ENCODE data around the gene PHAF1.

PHAF1 gene

GRCh38 chr16:67157892-67158635 is 48.3 kb downstream of the PHAF1 start:
- Histone ChIP-seq H3K36me3 (ENCODE audit: control insufficient read depth in 1 of 2, insufficient read depth in 2 of 2, low read length in 2 of 2) (no peaks in the 10 kb centered on the region), H3K27ac (ENCODE audit: low read length) (peak overlapping the region; percentile 82), H3K9me3 (ENCODE audit: control insufficient read depth in 1 of 2, low read length in 2 of 2) (no peaks in the 10 kb centered on the region), H3K27me3 (ENCODE audit: low read depth, low read length) (no peaks in the 10 kb centered on the region), H3K4me3 (ENCODE audit: low read depth in 1 of 2, low read length in 2 of 2) (no peak overlapping the region), H3K4me1 (ENCODE audit: control insufficient read depth in 1 of 2, insufficient read depth in 2 of 2, low read length in 2 of 2) (peaks cover 14 to 41% of the 10 kb centered on the region in 2 donors)

GRCh38 chr16:67158637-67159600 is 49.2 kb downstream of the PHAF1 start:
- peaks cover 7% of the 10 kb centered on the region for H3K27me3 ChIP-seq (ENCODE audit: low read depth, low read length)
- H3K4me3 ChIP-seq (ENCODE audit: low read depth in 1 of 2, low read length in 2 of 2): peak overlapping the region; percentile 72 to 95
- no peaks in the 10 kb centered on the region for H3K9me3 ChIP-seq (ENCODE audit: control insufficient read depth in 1 of 2, low read length in 2 of 2)
- no peaks in the 10 kb centered on the region for H3K36me3 ChIP-seq (ENCODE audit: control insufficient read depth in 1 of 2, insufficient read depth in 2 of 2, low read length in 2 of 2)
- peaks cover 14 to 50% of the 10 kb centered on the region in 2 donors for H3K4me1 ChIP-seq (ENCODE audit: control insufficient read depth in 1 of 2, insufficient read depth in 2 of 2, low read length in 2 of 2)
- H3K27ac ChIP-seq (ENCODE audit: low read length): peak overlapping the region; percentile 82

- H3K27ac ChIP-seq (ENCODE audit: low read length): no peak overlapping the region
- H3K4me3 ChIP-seq (ENCODE audit: low read depth in 1 of 2, low read length in 2 of 2): peak overlapping the region in 1 of 2 donors; percentile 95
- peaks cover 14 to 53% of the 10 kb centered on the region in 2 donors for H3K4me1 ChIP-seq (ENCODE audit: control insufficient read depth in 1 of 2, insufficient read depth in 2 of 2, low read length in 2 of 2)
- peaks cover 17% of the 10 kb centered on the region for H3K27me3 ChIP-seq (ENCODE audit: low read depth, low read length)
- H3K36me3 ChIP-seq (ENCODE audit: control insufficient read depth in 1 of 2, insufficient read depth in 2 of 2, low read length in 2 of 2): no peaks in the 10 kb centered on the region
- H3K9me3 ChIP-seq (ENCODE audit: control insufficient read depth in 1 of 2, low read length in 2 of 2): no peaks in the 10 kb centered on the region
Observed at GRCh38 chr16:67161595-67162058, 51.9 kb downstream of the PHAF1 start.

GRCh38 chr16:67162506-67163163 is 52.9 kb downstream of the PHAF1 start:
- peak overlapping the region in 1 of 2 donors; percentile 70 for H3K4me3 ChIP-seq (ENCODE audit: low read depth in 1 of 2, low read length in 2 of 2)
- no peaks in the 10 kb centered on the region for H3K36me3 ChIP-seq (ENCODE audit: control insufficient read depth in 1 of 2, insufficient read depth in 2 of 2, low read length in 2 of 2)
- H3K4me1 ChIP-seq (ENCODE audit: control insufficient read depth in 1 of 2, insufficient read depth in 2 of 2, low read length in 2 of 2): peaks cover 14 to 53% of the 10 kb centered on the region in 2 donors
- no peak overlapping the region for H3K27ac ChIP-seq (ENCODE audit: low read length)
- peaks cover 17% of the 10 kb centered on the region for H3K27me3 ChIP-seq (ENCODE audit: low read depth, low read length)
- no peaks in the 10 kb centered on the region for H3K9me3 ChIP-seq (ENCODE audit: control insufficient read depth in 1 of 2, low read length in 2 of 2)

- no peaks in the 10 kb centered on the region for H3K36me3 ChIP-seq (ENCODE audit: control insufficient read depth in 1 of 2, insufficient read depth in 2 of 2, low read length in 2 of 2)
- peak overlapping the region; percentile 30 to 70 for H3K4me3 ChIP-seq (ENCODE audit: low read depth in 1 of 2, low read length in 2 of 2)
- H3K4me1 ChIP-seq (ENCODE audit: control insufficient read depth in 1 of 2, insufficient read depth in 2 of 2, low read length in 2 of 2): peaks cover 14 to 53% of the 10 kb centered on the region in 2 donors
- H3K27ac ChIP-seq (ENCODE audit: low read length): no peak overlapping the region
- H3K9me3 ChIP-seq (ENCODE audit: control insufficient read depth in 1 of 2, low read length in 2 of 2): no peaks in the 10 kb centered on the region
- peaks cover 17% of the 10 kb centered on the region for H3K27me3 ChIP-seq (ENCODE audit: low read depth, low read length)
Observed at GRCh38 chr16:67163164-67163998, 53.6 kb downstream of the PHAF1 start.

GRCh38 chr16:67163999-67164558 is 54.3 kb downstream of the PHAF1 start:
- H3K4me1 ChIP-seq (ENCODE audit: control insufficient read depth in 1 of 2, insufficient read depth in 2 of 2, low read length in 2 of 2): peaks cover 10 to 54% of the 10 kb centered on the region in 2 donors
- H3K27me3 ChIP-seq (ENCODE audit: low read depth, low read length): peaks cover 17% of the 10 kb centered on the region
- no peaks in the 10 kb centered on the region for H3K9me3 ChIP-seq (ENCODE audit: control insufficient read depth in 1 of 2, low read length in 2 of 2)
- H3K4me3 ChIP-seq (ENCODE audit: low read depth in 1 of 2, low read length in 2 of 2): peak overlapping the region in 1 of 2 donors; percentile 70
- no peak overlapping the region for H3K27ac ChIP-seq (ENCODE audit: low read length)
- H3K36me3 ChIP-seq (ENCODE audit: control insufficient read depth in 1 of 2, insufficient read depth in 2 of 2, low read length in 2 of 2): no peaks in the 10 kb centered on the region

GRCh38 chr16:67164599-67165061 is 54.9 kb downstream of the PHAF1 start, which contains the start of gene HSF4:
Gene HSF4, plus strand, starts transcription at chr16:67164745. Its CDS starts 67 bp downstream, at chr16:67164812.
- no peaks in the 10 kb centered on the region for H3K9me3 ChIP-seq (ENCODE audit: control insufficient read depth in 1 of 2, low read length in 2 of 2)
- no peak within 1 kb of the TSS for H3K27ac ChIP-seq (ENCODE audit: low read length)
- peaks cover 12 to 56% of the 10 kb centered on the region in 2 donors for H3K4me1 ChIP-seq (ENCODE audit: control insufficient read depth in 1 of 2, insufficient read depth in 2 of 2, low read length in 2 of 2)
- H3K36me3 ChIP-seq (ENCODE audit: control insufficient read depth in 1 of 2, insufficient read depth in 2 of 2, low read length in 2 of 2): no peaks in the 10 kb centered on the region
- H3K4me3 ChIP-seq (ENCODE audit: low read depth in 1 of 2, low read length in 2 of 2): peak within 1 kb of the TSS; percentile 30 to 70
- peaks cover 17% of the 10 kb centered on the region for H3K27me3 ChIP-seq (ENCODE audit: low read depth, low read length)

- Histone ChIP-seq H3K36me3 (ENCODE audit: control insufficient read depth in 1 of 2, insufficient read depth in 2 of 2, low read length in 2 of 2) (no peaks in the 10 kb centered on the region), H3K9me3 (ENCODE audit: control insufficient read depth in 1 of 2, low read length in 2 of 2) (no peaks in the 10 kb centered on the region), H3K27ac (ENCODE audit: low read length) (no peak overlapping the region), H3K4me1 (ENCODE audit: control insufficient read depth in 1 of 2, insufficient read depth in 2 of 2, low read length in 2 of 2) (peaks cover 17 to 60% of the 10 kb centered on the region in 2 donors), H3K4me3 (ENCODE audit: low read depth in 1 of 2, low read length in 2 of 2) (peak overlapping the region in 1 of 2 donors; percentile 50), H3K27me3 (ENCODE audit: low read depth, low read length) (peaks cover 17% of the 10 kb centered on the region)
Observed at GRCh38 chr16:67165121-67166078, 55.7 kb downstream of the PHAF1 start.

- H3K27ac ChIP-seq (ENCODE audit: low read length): no peak overlapping the region
- H3K4me1 ChIP-seq (ENCODE audit: control insufficient read depth in 1 of 2, insufficient read depth in 2 of 2, low read length in 2 of 2): peaks cover 22 to 63% of the 10 kb centered on the region in 2 donors
- H3K36me3 ChIP-seq (ENCODE audit: control insufficient read depth in 1 of 2, insufficient read depth in 2 of 2, low read length in 2 of 2): no peaks in the 10 kb centered on the region
- no peaks in the 10 kb centered on the region for H3K9me3 ChIP-seq (ENCODE audit: control insufficient read depth in 1 of 2, low read length in 2 of 2)
- no peak overlapping the region for H3K4me3 ChIP-seq (ENCODE audit: low read depth in 1 of 2, low read length in 2 of 2)
- H3K27me3 ChIP-seq (ENCODE audit: low read depth, low read length): peaks cover 17% of the 10 kb centered on the region
Observed at GRCh38 chr16:67166110-67166547, 56.4 kb downstream of the PHAF1 start.
